GM19468 (cell line): Measurements from ENCODE around the gene TGFBR3L.
"Not testable (repeated sequence)": the region's sequence is repeated elsewhere in the genome, so short reads cannot be mapped to it uniquely, and the experiment has no call there.

Experiments used
- ATAC-seq: cut with Tn5 transposase; IDR thresholded peaks from one replicate; pipeline ENCODE4 v1.9.1; 2021; ENCODE audit warnings: mild to moderate bottlenecking, moderate library complexity, moderate number of reproducible peaks; ENCODE audit not compliant: unreplicated experiment; ENCODE audit errors: extremely low read depth

Gene TGFBR3L

DNA sequence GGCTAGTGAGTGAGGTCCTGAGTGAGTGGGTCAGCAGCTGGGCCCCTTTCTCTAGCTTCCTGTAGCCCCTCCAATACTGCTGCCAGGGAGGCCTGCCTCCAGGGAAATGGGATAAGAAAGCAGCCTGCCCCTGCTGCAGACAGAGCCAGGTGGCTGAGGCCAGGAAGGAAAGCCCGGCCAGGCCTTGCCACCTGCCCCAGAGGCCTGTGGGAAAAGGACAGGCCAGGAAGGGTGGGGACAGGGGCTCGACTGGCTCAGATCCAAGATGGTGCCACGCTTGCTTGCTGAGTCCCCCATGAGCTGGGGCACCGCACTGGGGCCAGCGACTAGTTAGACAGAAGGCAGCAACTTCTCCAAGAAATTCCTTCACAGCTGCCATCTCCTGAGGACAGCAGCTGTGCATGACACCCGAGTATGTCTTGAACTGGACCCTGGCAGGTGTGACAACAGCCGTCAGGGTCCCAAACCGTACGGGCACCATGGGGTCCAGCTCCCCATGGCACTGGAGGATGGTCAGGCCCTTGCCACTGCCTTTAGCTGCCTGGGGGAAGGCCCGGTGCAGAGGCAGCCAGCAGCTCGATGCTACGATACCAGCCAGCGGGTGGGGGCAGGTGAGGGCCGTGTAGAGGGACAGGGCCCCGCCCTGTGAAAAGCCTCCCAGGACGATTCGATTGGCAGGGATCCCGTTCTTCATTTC, 35.4 kb upstream of the TGFBR3L start:
- no peak for ATAC-seq

DNA sequence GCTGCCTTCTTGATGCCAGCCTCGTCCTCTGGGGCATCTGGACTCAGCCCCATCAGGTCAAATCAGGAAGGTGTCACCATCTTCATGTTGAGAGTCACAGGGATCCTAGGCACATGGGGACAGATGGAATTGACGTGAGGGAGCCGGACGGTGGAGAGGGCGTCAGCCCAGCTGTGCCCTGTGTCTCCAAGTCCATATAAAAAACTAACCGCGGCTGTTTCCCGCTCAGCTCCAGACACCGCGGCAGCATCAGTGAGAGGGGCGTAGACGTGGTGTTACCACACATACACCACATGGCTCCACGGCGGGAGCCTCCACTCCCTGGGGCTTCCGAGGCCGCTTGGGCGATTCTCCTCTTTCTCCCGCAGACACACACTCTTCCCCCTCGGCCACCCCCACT, 34.8 kb upstream of the TGFBR3L start:
- ATAC-seq: no peak

DNA sequence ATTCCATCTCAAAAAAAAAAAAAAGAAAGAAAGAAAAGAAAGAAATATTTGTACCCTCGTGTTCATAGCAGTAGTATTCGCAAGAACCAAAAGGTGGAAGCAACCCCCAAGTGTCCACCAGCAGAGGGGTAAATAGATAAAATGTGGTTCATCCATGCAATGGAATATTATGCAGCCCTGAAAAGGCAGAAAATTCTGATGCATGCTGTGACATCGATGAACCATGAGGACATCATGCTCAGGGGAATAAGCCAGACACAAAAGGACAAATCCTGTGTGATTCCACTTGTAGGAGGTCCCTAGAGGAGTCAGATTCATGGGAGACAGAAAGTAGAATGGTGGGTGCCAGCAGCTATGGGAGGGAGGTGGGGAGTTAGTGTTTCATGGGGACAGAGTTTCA, 32.7 kb upstream of the TGFBR3L start:
- no peak for ATAC-seq

DNA sequence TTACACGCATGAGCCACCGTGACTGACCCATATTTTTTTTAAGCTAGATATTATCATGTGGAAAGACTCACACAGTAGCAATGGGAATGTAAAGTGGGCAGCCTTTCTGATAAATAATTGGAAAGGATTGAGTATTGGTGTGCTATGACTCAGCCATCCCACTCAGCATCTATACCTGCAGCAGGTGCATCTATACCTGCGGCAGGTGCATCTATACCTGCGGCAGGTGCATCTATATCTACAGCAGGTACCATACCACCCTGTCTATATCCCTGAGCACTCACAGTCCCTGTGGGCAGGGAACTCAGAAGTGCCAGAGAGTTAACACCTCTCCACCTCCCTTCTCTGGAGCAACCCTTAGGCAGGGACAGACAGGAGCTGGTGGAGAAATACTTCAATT, 31.5 kb upstream of the TGFBR3L start:
- no peak for ATAC-seq

DNA sequence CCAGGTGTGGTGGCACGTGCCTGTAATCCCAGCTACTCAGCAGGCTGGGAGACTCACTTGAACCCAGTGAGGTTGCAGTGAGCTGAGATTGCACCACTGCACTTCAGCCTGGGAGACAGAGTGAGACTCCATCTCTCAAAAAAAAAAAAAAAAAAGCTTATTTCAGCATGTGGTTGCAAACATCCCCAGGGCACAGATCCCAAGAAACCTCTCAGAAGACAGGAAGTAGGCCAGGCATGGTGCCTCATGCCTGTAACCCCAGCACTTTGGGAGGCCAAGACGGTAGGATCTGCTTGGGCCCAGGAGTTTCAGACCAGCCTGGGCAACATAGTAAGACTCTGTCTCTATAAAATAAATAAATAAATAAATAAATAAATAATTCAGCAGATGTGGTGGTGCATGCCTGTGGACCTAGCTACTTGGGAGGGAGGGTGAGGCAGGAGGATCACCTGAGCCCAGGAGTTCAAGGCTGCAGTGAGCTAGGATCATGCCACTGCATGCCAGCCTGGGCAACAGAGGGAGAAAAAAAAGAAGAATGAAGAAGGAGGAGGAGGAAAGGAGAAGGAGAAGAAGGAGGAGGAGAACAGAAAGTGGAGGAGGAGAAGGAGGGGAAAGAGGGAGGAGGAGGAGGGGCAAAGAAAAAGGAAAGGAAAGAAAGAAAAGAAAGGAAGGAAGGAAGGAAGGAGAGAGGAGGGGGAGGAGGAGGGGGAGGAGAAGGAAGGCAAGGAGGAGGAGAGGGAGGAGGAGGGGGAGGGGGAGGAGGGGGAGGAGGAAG, 30.6 kb upstream of the TGFBR3L start:
- no peak for ATAC-seq

DNA sequence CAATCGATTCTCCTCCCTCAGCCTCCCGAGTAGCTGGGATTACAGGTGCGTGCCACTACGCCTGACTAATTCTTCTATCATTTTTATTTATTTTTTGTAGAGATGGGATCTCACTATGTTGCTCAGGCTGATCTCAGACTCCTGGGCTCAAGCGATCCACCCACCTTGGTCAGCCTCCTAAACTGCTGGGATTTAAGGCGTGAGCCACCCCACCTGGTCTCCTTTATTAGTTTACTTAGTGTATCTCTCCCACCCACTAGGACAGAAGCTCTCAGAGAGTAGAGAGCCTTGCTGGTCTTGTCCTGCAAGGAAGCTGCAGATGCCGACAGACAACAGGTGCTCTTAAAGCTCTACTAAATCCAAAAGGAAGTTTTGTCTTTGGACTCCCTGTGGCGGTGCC, 28.8 kb upstream of the TGFBR3L start:
- no peak for ATAC-seq

DNA sequence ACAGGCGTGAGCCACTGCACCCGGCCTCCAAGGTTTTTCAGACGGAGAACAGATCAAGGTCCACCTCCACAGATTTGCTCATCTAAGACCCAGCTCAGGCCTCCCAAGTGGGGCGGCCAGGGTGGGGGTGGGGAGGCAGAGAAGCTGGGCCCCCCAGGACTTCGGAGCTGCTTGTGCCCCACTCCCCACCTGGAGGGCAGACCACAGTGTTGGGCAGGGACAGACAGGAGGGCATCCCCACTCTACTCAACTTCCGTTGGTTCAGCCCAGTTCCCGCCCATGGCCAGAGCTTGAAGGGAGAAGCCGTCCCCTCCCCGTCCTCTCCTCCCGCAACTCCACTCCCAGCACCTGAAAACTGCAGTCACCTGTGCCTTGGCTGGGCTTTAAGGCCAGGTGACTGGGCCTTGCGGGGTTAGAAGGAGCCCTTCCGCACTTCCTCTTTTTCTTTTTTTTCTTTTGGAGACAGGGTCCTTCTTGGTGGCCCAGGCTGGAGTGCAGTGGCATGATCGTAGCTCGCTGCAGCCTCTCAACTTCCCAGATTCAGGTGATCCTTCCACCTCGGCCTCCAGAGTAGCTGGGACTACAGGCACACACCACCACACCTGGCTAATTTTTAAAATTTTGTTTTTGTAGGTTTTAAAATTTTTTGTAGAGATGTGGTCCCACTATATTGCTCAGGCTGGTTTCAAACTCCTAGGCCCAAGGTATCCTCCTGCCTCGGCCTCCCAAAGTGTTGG, 27.1 kb upstream of the TGFBR3L start:
- no peak for ATAC-seq

DNA sequence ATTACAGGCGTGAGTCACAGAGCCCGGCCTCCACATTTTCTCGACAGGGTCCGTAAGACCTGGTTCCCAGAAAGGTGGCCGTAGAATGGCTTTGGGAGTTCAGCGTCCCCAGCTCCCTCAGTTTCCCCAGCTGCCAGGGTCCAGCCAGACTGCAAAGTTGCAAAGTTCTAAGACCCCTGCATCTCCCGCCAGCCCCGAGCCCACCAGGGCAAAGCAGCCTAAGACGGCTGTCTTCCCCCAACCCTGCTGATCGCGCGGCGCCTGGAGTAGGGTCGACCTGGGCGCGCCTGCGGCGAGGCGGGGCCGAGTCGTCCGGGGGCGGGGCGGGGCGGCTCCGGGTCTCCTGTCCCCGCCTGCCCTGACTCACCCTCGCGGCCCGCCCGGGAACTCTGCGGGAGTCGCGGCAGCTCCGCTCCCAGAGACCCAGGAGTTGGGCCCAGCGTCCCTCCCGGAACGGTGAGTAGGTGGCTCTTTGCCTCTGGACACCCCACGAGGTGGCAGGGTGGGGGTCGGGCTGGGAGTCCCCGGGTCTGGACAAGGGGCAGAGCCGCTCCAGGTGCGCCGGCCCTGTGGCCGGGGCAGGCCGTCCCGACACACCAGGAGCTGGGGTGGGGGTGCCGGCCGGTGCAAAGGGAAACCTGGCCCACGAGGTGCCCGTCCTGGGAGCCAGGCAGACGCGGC, 26.3 kb upstream of the TGFBR3L start, which contains the start of gene LRRC8E:
TSS of gene LRRC8E (plus strand) at position 366 of the 681 bp plus-strand sequence. CDS start 7,094 bp downstream, outside the sequence.
- no peak for ATAC-seq

DNA sequence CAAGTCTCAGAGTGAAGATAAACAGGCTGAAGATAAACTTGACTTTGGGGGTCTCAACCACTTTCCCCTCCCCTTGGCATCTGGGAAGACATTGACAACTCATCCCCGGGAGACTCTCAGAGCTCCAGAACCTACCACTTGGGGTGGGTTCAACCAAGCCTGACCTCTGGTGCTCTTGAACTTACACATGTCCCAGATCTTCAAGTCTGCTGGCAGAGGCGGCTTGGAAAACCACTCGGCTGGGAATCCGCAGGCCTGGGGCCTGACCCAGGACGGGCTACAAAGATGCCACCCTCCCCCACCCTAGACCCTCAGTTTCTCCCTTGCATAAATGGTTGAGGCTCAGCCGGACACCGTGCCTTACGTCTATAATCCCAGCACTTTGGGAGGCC, 25.8 kb upstream of the TGFBR3L start:
- no peak for ATAC-seq

DNA sequence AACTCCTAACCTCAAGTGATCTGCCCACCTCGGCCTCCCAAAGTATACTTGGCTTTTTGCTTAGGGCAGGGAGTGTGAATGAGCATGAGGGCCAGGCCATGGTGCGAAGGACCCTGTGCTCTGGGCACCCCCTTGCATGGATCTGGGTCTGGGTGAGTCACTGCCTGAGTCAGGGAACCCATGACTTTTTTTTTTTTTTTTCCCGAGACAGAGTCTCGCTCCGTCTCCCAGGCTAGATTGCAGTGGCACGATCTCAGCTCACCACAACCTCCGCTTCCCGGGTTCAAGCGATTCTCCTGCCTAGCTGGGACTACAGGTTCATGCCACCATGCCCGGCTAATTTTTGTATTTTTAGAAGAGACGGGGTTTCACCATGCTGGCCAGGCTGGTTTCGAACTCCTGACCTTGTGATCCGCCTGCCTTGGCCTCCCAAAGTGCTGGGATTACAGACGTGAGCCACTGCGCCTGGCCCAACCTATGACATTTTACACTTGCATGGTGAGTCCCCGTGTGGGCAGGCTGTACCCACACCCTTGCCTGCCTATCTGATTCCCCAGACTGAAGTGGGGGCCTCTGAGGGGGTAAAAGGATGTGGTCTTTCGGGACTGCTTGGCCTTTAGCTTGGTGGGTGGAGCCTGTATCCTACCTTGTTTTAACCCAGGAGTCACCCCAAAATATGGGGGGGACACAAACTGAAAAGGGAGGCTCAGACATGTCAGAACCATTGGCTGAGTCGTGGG, 21.1 kb upstream of the TGFBR3L start:
- ATAC-seq: not testable (repeated sequence)

DNA sequence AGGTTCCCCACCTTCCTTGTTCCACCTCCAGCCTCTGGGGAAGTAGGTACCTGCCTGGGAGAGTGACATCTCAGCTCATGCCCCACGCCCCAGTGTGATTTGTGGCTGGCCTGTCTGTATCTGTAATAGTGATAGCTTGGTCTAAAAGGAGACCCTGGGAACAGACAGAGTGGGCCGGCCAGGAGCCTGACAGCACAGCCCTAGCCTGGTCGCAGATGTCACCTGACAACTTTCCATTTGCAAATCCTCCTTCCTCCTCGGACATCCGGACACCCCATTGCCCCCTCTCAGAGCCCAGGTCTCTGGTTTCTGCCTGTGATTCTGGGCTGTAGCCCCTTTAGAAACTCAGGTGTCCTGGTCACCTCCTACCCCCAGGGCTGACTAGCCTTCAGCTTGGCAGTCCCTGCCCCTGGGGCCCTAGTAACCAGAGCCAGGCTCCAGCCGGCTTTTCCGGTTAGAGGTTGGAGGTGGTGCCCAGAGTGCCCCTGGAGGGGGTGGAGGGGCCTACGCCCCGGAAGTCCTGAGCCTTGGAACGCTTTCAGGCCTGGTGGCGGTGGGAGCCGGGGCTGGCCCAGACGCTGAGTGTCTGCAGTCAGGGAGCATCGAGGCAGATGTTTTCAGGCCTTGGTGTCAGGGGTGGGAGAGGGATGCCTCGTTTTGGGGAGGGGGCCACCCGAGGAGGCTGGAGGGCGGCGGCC, 19.9 kb upstream of the TGFBR3L start:
- no peak for ATAC-seq

DNA sequence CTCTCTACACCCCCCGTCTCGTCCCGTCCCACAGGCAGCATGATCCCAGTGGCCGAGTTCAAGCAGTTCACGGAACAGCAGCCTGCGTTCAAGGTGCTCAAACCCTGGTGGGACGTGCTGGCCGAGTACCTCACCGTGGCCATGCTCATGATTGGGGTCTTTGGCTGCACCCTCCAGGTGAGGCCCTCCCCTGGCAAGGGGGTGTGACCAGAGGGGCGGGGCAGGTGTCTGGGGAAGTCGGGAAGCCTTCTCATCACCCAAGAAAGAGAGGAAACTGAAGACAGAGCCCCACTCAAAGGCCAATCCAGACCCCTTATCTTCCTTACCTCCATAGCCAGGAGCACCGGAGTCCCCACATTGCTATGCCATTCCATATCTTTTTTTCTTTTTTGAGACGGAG, 19.1 kb upstream of the TGFBR3L start:
- no peak for ATAC-seq

DNA sequence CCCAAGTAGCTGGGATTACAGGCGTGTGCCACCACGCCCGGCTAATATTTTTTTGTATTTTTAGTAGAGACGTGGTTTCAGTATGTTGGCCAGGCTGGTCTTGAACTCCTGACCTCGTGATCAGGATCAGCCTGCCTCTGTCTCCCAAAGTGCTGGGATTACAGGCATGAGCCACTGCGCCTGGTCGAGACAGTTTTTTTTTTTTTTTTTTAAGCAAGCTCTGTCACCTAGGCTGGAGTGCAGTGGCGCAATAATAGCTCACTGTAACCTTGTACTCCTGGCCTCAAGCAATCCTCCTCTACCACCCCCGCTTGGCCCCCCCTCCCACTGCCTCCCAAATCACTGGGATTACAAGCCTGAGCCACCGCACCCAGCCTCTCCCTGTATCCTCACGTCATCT, 17.3 kb upstream of the TGFBR3L start:
- no peak for ATAC-seq

DNA sequence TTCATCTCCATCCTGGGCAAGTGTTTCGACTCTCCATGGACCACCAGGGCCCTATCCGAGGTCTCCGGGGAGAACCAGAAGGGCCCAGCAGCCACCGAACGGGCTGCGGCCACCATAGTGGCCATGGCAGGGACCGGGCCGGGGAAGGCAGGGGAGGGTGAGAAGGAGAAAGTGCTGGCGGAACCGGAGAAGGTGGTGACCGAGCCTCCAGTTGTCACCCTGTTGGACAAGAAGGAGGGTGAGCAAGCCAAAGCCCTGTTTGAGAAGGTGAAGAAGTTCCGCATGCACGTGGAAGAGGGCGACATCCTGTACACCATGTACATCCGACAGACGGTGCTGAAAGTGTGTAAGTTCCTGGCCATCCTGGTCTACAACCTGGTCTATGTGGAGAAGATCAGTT, 15.7 kb upstream of the TGFBR3L start:
- ATAC-seq: no peak

DNA sequence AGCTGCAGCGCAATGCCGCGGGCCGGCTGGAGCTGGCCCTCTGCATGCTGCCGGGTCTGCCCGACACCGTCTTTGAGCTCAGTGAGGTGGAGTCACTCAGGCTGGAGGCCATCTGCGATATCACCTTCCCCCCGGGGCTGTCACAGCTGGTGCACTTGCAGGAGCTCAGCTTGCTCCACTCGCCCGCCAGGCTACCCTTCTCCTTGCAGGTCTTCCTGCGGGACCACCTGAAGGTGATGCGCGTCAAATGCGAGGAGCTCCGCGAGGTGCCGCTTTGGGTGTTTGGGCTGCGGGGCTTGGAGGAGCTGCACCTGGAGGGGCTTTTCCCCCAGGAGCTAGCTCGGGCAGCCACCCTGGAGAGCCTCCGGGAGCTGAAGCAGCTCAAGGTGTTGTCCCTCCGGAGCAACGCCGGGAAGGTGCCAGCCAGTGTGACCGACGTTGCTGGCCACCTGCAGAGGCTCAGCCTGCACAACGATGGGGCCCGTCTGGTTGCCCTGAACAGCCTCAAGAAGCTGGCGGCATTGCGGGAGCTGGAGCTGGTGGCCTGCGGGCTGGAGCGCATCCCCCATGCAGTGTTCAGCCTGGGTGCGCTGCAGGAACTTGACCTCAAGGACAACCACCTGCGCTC, 14.8 kb upstream of the TGFBR3L start:
- ATAC-seq: no peak

DNA sequence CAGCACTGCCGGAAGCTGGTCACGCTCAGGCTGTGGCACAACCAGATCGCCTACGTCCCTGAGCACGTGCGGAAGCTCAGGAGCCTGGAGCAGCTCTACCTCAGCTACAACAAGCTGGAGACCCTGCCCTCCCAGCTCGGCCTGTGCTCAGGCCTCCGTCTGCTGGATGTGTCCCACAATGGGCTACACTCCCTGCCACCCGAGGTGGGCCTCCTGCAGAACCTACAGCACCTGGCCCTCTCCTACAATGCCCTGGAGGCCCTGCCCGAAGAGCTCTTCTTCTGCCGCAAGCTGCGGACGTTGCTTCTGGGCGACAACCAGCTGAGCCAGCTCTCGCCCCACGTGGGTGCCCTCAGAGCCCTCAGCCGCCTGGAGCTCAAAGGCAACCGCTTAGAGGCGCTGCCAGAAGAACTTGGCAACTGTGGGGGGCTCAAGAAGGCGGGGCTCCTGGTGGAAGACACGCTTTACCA, 14.2 kb upstream of the TGFBR3L start:
- ATAC-seq: no peak

DNA sequence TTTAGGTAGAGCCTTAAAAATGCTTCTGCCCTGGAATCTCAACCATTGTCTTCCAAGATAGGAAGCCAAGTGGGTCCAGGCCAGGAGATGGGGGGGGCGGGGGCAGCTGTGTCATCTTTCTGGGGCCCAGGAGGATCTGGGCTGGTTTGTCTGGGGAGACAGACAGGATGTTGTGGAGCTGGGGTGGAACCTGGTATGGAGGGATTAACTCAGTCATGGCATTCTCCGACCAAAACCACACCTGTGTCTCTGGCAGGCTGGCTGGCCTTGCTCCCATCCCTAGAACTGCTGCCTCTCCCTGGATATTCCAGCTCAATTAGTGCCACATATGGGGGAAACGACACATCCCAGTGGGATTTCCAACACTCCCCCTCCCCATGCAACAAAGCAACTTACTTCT, 13.7 kb upstream of the TGFBR3L start:
- ATAC-seq: no peak

DNA sequence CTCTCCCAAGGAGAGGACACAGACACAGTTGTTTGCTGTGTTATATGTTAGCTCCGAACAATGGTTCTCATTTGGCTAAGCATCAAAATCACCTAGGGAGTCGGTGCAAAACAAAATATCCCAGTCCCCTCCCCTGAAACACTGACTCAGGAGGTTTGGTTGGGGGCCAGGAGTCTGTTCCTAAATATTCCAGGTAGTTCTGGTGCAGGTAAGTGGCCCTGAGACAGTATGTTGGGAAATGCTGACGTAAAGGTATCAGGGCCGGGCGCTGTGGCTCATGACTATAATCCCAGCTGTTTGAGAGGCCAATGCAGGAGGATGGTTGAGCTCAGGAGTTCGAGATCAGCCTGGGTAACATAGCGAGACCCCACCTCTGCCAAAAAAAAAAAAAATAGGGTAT, 13.3 kb upstream of the TGFBR3L start:
- ATAC-seq: no peak

DNA sequence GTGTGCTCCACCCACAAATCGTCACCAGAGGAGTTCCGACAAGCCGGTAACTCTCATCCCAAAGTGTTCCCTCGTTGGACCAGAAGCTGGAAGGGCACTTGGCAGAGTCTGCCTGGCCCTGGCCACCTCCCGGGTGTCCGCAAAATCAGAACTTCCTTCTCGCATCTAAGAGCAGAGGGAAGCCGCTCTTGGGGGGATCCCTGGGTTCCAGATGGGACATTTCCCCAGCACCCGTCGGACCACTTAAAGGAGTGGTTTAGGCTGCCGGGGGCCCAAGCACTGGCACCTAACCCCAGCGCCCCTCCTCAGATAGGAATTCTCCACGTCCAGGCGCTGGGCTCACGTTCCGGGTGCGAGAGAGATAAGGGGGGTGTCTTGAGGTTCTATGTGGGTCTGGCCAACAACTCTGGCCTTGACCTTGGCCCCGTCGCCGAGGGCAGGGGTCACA, 11.8 kb upstream of the TGFBR3L start:
- ATAC-seq: no peak
